HG03558 (cell line): ENCODE measurements around the gene PNLDC1.
"Not testable (repeated sequence)": the region's sequence is repeated elsewhere in the genome, so short reads cannot be mapped to it uniquely, and the experiment has no call there.

Experiments used
- ATAC-seq: cut with Tn5 transposase; IDR thresholded peaks from one replicate; pipeline ENCODE4 v1.9.1; 2021; ENCODE audit warnings: moderate number of reproducible peaks; ENCODE audit not compliant: unreplicated experiment; ENCODE audit errors: extremely low read depth

The PNLDC1 gene

GRCh38 chr6:159842035-159842434 lies 42.0 kb downstream of the PNLDC1 start:
- ATAC-seq: no peak

- ATAC-seq: no peak
These were observed 44.9 kb downstream of the PNLDC1 start for GRCh38 chr6:159844737-159845645.

GRCh38 chr6:159848552-159848951 lies 48.5 kb downstream of the PNLDC1 start:
- not testable (repeated sequence) for ATAC-seq

DNA sequence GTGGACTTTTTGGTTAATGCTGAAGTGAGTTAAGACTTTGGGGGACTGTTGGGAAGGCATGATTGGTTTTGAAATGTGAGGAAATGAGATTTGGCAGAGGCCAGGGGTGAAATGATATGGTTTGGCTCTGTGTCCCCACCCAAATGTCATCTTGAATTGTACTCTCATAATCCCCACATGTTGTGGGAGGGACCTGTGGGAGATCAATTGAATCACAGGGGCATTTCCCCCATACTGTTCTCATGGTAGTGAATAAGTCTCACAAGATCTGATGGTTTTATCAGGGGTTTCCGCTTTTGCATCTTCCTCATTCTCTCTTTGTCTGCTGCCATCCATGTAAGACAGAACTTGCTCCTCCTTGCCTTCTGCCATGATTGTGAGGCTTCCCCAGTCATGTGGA lies 49.8 kb downstream of the PNLDC1 start:
- ATAC-seq: not testable (repeated sequence)

DNA sequence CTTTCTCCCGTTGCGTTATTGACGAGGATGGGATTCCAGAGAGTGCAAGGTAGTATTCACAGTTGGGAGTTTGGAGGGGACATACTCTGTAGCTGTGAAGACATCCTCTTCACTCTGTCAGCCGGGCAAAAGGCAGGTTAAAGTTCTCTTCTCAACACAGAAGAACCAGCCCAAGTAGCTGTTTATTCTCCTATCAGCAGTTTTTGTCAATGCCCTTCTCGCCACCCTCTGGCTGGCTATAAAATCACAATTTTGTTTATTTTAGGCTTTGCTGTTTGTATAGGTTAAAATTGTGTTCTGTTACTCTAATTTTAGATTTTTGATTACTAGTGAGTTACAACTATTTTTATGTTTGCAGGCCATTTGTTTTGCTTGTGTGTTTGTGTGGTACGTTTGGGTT lies 52.8 kb downstream of the PNLDC1 start:
- ATAC-seq: no peak

- ATAC-seq: no peak
These were observed 53.7 kb downstream of the PNLDC1 start for GRCh38 chr6:159853754-159854153.

DNA sequence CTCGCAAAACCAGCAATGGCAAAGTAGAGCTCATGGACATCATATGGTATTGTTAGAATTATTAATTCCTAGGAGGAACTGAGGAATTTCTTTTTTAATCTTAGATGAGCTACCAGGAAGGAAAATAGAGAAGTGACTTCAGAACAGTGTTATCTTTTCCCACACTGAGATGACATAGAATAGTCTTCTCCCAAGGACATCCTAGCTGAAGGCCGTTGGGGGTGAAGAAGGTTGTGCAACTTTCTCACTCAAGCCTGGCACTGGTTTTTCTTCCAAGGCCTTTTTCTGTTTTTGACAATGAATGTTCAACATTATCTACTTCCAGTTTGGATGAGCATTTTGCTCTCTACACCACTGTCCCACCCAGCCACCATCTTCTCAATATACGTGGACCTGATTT lies 54.9 kb downstream of the PNLDC1 start:
- ATAC-seq: no peak

DNA sequence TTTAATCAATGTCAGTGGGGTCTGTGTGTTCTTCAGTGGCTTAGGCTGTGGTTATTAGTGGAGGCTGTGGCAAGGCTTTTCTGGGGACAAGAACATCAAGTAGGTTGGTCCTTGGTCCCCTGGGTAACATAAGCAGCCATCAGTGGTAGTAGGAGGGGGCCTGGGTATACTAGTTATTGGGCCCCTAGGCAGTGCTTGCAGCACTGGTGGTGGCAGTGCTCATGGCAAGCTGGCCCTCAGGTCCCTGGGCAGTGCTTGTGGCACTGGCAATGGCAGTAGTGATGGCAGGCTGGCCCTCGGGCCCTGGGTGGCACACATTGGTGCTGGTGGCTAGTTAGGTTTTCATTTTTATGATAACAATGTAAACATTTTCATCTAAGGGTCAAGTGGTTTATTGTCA lies 58.2 kb downstream of the PNLDC1 start:
- no peak for ATAC-seq

- ATAC-seq: no peak
These were observed 60.4 kb downstream of the PNLDC1 start for GRCh38 chr6:159860482-159860881.

DNA sequence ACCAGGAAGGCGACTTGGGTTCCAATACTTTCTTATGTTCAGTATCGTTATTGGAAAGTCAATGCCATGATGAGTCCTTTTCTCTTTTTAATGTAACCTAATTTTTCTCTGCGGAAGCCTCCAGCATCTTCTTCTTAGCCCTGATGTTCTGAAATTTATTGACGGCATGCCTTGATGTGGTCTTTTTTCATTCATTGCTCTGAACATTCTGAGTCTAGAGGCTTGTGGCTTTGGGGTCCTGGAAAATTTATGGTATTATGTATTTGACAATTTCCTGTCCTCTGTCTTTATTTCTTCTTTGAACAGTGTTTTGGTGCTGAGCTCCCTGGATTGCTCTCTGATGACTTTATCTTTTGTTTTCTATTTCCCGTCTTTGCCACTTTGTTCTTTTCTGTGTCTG lies 62.0 kb downstream of the PNLDC1 start:
- no peak for ATAC-seq

GRCh38 chr6:159863341-159863740 lies 63.3 kb downstream of the PNLDC1 start:
- ATAC-seq: not testable (repeated sequence)

DNA sequence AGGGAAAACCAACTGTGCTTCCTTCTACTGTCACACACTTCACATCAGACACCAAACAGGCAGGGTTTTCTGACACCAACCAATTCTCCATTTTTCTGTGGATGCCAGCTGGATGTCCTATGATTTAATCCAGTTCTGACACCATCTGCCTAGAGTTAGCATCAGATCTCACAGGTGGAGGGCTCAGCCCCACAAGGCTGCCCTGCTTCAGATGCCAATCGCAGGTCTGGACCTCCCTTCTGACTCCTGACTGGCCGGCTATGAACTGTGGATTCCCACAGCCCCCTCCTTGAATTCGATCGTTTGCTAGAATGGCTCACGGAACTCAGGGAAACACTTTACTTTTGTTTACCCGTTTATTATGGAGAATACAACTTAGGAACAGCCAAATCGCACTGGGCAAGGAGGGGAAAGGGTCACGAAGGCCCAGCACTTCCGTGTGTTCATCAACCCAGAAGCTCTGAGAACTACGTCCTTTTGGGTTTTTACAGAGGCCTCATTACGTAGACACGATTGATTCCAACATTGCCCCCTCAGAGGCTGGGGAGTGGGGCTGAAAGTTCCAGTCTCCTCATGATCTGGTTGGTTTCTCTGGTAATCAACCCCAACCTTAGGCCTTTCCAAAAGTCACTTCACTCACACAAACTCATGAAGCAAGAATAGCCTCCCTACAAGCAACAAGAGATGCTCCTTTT lies 65.3 kb downstream of the PNLDC1 start:
- ATAC-seq: no peak

- no peak for ATAC-seq
These were observed 66.5 kb downstream of the PNLDC1 start for GRCh38 chr6:159866286-159867247.
